K562 (cell line): ENCODE results near the gene KCNQ2.

Experiments used
- ARID1B ChIP-seq: fragments of 450-650 bp; IDR thresholded peaks from 2 replicates; pipeline ENCODE4 v1.6.1; 2016; ENCODE audit warnings: antibody characterized with exemption, mild to moderate bottlenecking, inconsistent platforms
- DPF2 ChIP-seq: fragments of 450-650 bp; IDR thresholded peaks from 2 replicates; pipeline ENCODE4 v1.6.1; 2016
- EZH2 ChIP-seq: IDR thresholded peaks from 2 replicates; pipeline ENCODE4 v1.6.1; 2012; ENCODE audit warnings: low read depth, mild to moderate bottlenecking, inconsistent platforms, low read length, borderline replicate concordance
- PCBP2 ChIP-seq: fragments of 200-400 bp; formaldehyde crosslinking; IDR thresholded peaks from 2 replicates; pipeline ENCODE4 v1.6.1; 2018; ENCODE audit warnings: low read length, low read depth, mild to moderate bottlenecking, moderate library complexity; ENCODE audit not compliant: poor library complexity, severe bottlenecking
- POLR2A ChIP-seq: fragments of 450-650 bp; conservative IDR thresholded peaks from 2 replicates; pipeline ENCODE4 v1.6.1; 2016
- SIX5 ChIP-seq, 2 experiments: IDR thresholded peaks; 2 replicates each; pipeline ENCODE4 v1.6.1; 2011; ENCODE audit warnings: low read length in 2 of 2, borderline replicate concordance in 1 of 2, low read depth in 1 of 2, mild to moderate bottlenecking in 1 of 2, moderate library complexity in 1 of 2; ENCODE audit not compliant: insufficient read depth in 1 of 2
- TAF1 ChIP-seq: IDR thresholded peaks from 2 replicates; pipeline ENCODE4 v1.6.1; 2011; ENCODE audit warnings: mild to moderate bottlenecking, low read length, moderate library complexity; ENCODE audit not compliant: insufficient read depth, control insufficient read depth, severe bottlenecking; ENCODE audit errors: extremely low read depth
- ZNF274 ChIP-seq: IDR thresholded peaks from 2 replicates; pipeline ENCODE4 v1.6.1; 2011; ENCODE audit warnings: low read depth, mild to moderate bottlenecking, low read length, moderate library complexity, borderline replicate concordance
- TF ChIP-seq, protein P1 (sequence below), 3 experiments: IDR thresholded peaks in 2 of 3; conservative IDR thresholded peaks in 1 of 3; 2 replicates each; pipeline ENCODE4 v1.5.1; 2011 to 2012; ENCODE audit warnings: low read length in 3 of 3, mild to moderate bottlenecking in 3 of 3, control low read depth in 2 of 3, improper control_type of control experiment in 1 of 3, inconsistent platforms in 1 of 3, low read depth in 1 of 3, mixed read lengths in 1 of 3, moderate library complexity in 1 of 3; ENCODE audit not compliant: insufficient read depth in 2 of 3
- TF ChIP-seq, protein P2 (sequence below): fragments of 450-650 bp; IDR thresholded peaks from 2 replicates; pipeline ENCODE4 v1.6.1; 2016; ENCODE audit warnings: missing biosample characterization, missing genetic modification characterization
- TF ChIP-seq, protein P3 (sequence below), 2 experiments: fragments of 450-650 bp; formaldehyde crosslinking in 1 of 2; IDR thresholded peaks; 2 replicates each; pipeline versions ENCODE4 v1.4.0 to v1.6.1; 2014 to 2020; ENCODE audit warnings: mild to moderate bottlenecking in 2 of 2, borderline replicate concordance in 1 of 2, low read depth in 1 of 2
- TF ChIP-seq, protein P4 (sequence below): sonication (generic); formaldehyde crosslinking; IDR thresholded peaks from 2 replicates; pipeline ENCODE4 v1.9.0; 2022; ENCODE audit warnings: mild to moderate bottlenecking, missing genetic modification reagents

DNA sequence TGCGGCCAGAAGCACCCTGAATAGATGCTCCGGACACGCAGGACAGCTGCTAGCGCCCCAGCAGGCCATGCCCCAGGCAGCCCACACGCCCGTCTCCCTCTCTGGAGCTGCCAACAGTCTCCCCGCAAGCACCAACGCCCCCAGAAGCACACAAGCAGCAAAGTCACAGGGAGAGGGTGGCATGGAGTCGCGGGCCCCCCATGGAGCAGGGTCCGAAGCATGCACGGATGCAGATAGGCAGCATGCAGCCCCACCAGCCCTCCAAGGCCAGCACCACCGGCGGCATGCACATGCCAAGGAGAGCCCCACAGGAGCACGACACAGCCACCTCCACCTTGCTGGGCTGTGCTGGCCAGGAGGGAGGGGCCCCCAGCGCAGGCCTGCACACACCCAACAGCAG lies 53.8 kb downstream of the KCNQ2 start:
- no peak for TF ChIP-seq EZH2
- no peak for TF ChIP-seq ARID1B
- TF ChIP-seq, protein P1, sequence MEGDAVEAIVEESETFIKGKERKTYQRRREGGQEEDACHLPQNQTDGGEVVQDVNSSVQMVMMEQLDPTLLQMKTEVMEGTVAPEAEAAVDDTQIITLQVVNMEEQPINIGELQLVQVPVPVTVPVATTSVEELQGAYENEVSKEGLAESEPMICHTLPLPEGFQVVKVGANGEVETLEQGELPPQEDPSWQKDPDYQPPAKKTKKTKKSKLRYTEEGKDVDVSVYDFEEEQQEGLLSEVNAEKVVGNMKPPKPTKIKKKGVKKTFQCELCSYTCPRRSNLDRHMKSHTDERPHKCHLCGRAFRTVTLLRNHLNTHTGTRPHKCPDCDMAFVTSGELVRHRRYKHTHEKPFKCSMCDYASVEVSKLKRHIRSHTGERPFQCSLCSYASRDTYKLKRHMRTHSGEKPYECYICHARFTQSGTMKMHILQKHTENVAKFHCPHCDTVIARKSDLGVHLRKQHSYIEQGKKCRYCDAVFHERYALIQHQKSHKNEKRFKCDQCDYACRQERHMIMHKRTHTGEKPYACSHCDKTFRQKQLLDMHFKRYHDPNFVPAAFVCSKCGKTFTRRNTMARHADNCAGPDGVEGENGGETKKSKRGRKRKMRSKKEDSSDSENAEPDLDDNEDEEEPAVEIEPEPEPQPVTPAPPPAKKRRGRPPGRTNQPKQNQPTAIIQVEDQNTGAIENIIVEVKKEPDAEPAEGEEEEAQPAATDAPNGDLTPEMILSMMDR (IDR thresholded peaks at IDR 0.05 in 2 of 3, conservative IDR thresholded peaks at IDR 0.05 in 1 of 3; ENCODE audit: insufficient read depth in 2 of 3, low read depth in 1 of 3, low read length in 3 of 3) = no peak
- TF ChIP-seq TAF1 = no peak
- TF ChIP-seq ZNF274 = no peak
- TF ChIP-seq SIX5 (IDR thresholded peaks at IDR 0.05; ENCODE audit: borderline replicate concordance in 1 of 2, insufficient read depth in 1 of 2, low read depth in 1 of 2, low read length in 2 of 2) = no peak
- TF ChIP-seq POLR2A = no peak
- TF ChIP-seq, protein P2, sequence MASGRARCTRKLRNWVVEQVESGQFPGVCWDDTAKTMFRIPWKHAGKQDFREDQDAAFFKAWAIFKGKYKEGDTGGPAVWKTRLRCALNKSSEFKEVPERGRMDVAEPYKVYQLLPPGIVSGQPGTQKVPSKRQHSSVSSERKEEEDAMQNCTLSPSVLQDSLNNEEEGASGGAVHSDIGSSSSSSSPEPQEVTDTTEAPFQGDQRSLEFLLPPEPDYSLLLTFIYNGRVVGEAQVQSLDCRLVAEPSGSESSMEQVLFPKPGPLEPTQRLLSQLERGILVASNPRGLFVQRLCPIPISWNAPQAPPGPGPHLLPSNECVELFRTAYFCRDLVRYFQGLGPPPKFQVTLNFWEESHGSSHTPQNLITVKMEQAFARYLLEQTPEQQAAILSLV (tag) = no peak
- TF ChIP-seq DPF2 = no peak
- TF ChIP-seq, protein P3, sequence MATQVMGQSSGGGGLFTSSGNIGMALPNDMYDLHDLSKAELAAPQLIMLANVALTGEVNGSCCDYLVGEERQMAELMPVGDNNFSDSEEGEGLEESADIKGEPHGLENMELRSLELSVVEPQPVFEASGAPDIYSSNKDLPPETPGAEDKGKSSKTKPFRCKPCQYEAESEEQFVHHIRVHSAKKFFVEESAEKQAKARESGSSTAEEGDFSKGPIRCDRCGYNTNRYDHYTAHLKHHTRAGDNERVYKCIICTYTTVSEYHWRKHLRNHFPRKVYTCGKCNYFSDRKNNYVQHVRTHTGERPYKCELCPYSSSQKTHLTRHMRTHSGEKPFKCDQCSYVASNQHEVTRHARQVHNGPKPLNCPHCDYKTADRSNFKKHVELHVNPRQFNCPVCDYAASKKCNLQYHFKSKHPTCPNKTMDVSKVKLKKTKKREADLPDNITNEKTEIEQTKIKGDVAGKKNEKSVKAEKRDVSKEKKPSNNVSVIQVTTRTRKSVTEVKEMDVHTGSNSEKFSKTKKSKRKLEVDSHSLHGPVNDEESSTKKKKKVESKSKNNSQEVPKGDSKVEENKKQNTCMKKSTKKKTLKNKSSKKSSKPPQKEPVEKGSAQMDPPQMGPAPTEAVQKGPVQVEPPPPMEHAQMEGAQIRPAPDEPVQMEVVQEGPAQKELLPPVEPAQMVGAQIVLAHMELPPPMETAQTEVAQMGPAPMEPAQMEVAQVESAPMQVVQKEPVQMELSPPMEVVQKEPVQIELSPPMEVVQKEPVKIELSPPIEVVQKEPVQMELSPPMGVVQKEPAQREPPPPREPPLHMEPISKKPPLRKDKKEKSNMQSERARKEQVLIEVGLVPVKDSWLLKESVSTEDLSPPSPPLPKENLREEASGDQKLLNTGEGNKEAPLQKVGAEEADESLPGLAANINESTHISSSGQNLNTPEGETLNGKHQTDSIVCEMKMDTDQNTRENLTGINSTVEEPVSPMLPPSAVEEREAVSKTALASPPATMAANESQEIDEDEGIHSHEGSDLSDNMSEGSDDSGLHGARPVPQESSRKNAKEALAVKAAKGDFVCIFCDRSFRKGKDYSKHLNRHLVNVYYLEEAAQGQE (IDR thresholded peaks at IDR 0.05; ENCODE audit: borderline replicate concordance) = no peak
- TF ChIP-seq, protein P3 (CRISPR knock-in tag; IDR thresholded peaks at IDR 0.05; ENCODE audit: low read depth) = no peak
- no peak for TF ChIP-seq PCBP2
- TF ChIP-seq, protein P4, sequence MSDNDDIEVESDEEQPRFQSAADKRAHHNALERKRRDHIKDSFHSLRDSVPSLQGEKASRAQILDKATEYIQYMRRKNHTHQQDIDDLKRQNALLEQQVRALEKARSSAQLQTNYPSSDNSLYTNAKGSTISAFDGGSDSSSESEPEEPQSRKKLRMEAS (CRISPR knock-in tag) = no peak
